Common myeloid progenitor, CD34-positive (primary cell): ENCODE data around the gene MRPL48.

ENCODE experiments used
- CTCF ChIA-PET: fragments of 350-600 bp; sonication (Branson Sonifier 250); formaldehyde crosslinking; loops from one replicate; lab custom pipeline; 2021; ENCODE audit warnings: antibody characterized with exemption; lab: Charles Lee
- POLR2A ChIA-PET: fragments of 350-600 bp; sonication (Branson Sonifier 250); formaldehyde crosslinking; loops from one replicate; lab custom pipeline; 2021; ENCODE audit warnings: antibody characterized with exemption; lab: Charles Lee
- DNase-seq, 3 donors: peaks; one replicate each; pipeline versions ENCODE4 v3.0.0 to v3.0.0-alpha.2; 2013
- H3K27ac ChIP-seq, 2 experiments: 1 replicate in 1 of 2; 2 replicates in 1 of 2; pipeline ENCODE4 v1.7.0; 2013; ENCODE audit warnings: inconsistent platforms in 2 of 2, low read length in 2 of 2, mild to moderate bottlenecking in 2 of 2, low read depth in 1 of 2, moderate library complexity in 1 of 2; ENCODE audit not compliant: severe bottlenecking in 2 of 2, insufficient read depth in 1 of 2, poor library complexity in 1 of 2
- H3K27me3 ChIP-seq, 5 experiments: replicated peaks in 2 of 5; 1 replicate in 3 of 5; 2 replicates in 2 of 5; pipeline versions ENCODE4 v1.6.1 to v1.7.0; 2013; ENCODE audit warnings: low read length in 4 of 5, mild to moderate bottlenecking in 2 of 5, moderate library complexity in 2 of 5, inconsistent platforms in 1 of 5; ENCODE audit not compliant: insufficient read depth in 5 of 5, control insufficient read depth in 4 of 5
- H3K36me3 ChIP-seq, 4 experiments: 1 replicate in 2 of 4; 2 replicates in 2 of 4; pipeline versions ENCODE4 v1.6.1 to v1.7.0; 2013; ENCODE audit warnings: low read length in 3 of 4, control low read depth in 1 of 4, mild to moderate bottlenecking in 1 of 4; ENCODE audit not compliant: control insufficient read depth in 4 of 4, insufficient read depth in 4 of 4
- H3K4me1 ChIP-seq, 4 experiments: 1 replicate in 3 of 4; 2 replicates in 1 of 4; pipeline versions ENCODE4 v1.6.1 to v1.7.1; 2013; ENCODE audit warnings: low read length in 3 of 4, mild to moderate bottlenecking in 3 of 4, control low read depth in 1 of 4, inconsistent platforms in 1 of 4, moderate library complexity in 1 of 4; ENCODE audit not compliant: control insufficient read depth in 4 of 4, insufficient read depth in 4 of 4; ENCODE audit errors: control extremely low read depth in 1 of 4
- H3K4me3 ChIP-seq, 7 experiments: 1 replicate in 4 of 7; 2 replicates in 3 of 7; pipeline versions ENCODE4 v1.5.1 to v1.7.0; 2013; ENCODE audit warnings: mild to moderate bottlenecking in 7 of 7, low read length in 6 of 7, moderate library complexity in 6 of 7, inconsistent platforms in 2 of 7, low read depth in 2 of 7, control low read depth in 1 of 7; ENCODE audit not compliant: insufficient read depth in 4 of 7, control insufficient read depth in 1 of 7; ENCODE audit errors: extremely low read depth in 1 of 7
- H3K9me3 ChIP-seq, 5 experiments: 1 replicate in 4 of 5; 2 replicates in 1 of 5; pipeline versions ENCODE4 v1.6.1 to v1.7.1; 2013; ENCODE audit warnings: low read length in 4 of 5, mild to moderate bottlenecking in 2 of 5, inconsistent platforms in 1 of 5, low read depth in 1 of 5, moderate library complexity in 1 of 5; ENCODE audit not compliant: control insufficient read depth in 4 of 5, insufficient read depth in 2 of 5; ENCODE audit errors: control extremely low read depth in 1 of 5
- WGBS: methylation state at CpG from one replicate; pipeline ENCODE4 v1.1.5; 2013; ENCODE audit not compliant: insufficient coverage; 5-methylcytosine and 5-hydroxymethylcytosine counted together

The MRPL48 gene

DNA sequence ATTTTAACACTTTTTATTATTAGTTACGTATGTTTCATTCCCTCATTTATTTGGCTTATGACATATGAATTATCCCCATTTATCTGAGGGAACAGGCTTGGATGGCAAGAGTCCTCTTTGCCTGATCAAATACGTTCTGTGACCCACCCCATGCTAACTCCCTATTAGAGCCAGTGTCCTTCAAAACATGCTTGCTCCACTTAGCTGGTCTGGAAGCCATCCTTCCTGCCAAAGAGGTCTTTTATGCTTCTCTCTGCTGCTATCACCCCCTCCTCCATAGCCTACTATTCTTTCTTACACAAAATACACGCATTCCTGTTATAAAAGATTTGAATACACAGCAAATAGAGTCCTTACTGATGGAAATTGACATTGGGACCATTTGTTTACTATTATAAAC lies 82.6 kb downstream of the MRPL48 start:
- Histone ChIP-seq H3K4me1 (peaks cover 0 to 3% (median 2%) of the 10 kb centered on the region in 4 experiments), H3K27ac (no peak overlapping the region), H3K36me3 (peaks cover 18 to 45% (median 33%) of the 10 kb centered on the region in 4 experiments), H3K4me3 (no peak overlapping the region), H3K27me3 (no peaks in the 10 kb centered on the region), H3K9me3 (no peaks in the 10 kb centered on the region)
- ChIA-PET CTCF (interaction anchor here (1.5 kb wide), 1 partner anchor 16 kb away, joined by 4 read pairs; no protein-coding TSS in a partner anchor), POLR2A (no interaction called here)
- DNase-seq: no peak
- WGBS: 92% methylated on average over 1 of the region's 3 CpGs

DNA sequence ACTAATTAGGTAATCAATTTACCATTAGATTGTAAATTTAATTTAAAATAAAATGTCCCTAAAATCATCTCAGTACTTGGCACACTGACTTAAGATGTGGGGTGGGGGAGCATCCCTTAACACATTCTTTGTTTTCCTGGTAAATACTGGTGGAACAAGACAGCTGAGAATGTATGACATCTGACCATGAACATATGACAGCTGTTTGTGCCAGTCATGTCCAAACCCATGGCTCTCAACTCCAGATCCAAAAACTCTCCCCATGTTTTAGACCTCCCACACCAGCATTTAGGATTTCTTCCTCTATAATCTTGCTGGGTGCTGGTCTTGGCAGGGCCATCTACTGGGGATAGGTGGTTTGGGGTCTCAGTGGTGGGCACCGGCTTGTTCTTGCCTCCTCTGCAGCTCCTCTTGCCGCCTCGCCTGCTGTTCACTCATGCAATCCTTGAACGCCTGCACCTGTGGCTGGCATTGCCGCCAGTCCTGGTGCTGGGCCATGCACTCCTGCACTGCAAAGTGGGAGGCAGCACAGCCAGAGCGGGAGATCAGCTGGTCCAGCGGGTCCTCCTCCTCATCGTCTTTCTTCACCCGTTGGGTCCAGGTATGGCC lies 85.2 kb downstream of the MRPL48 start:
- 98% methylated on average over 9 of the region's 9 CpGs for WGBS
- ChIA-PET POLR2A (no interaction called here), CTCF (interaction anchor here (0.7 to 1.2 kb wide), 2 partner anchors 17 to 458 kb away, joined by 3 to 4 read pairs; no protein-coding TSS in a partner anchor)
- Histone ChIP-seq H3K27me3 (no peaks in the 10 kb centered on the region), H3K36me3 (peaks cover 18 to 47% (median 32%) of the 10 kb centered on the region in 4 experiments), H3K9me3 (no peaks in the 10 kb centered on the region), H3K4me3 (no peak overlapping the region), H3K27ac (no peak overlapping the region), H3K4me1 (peaks cover 9 to 18% (median 17%) of the 10 kb centered on the region in 4 experiments)
- DNase-seq: no peak

DNA sequence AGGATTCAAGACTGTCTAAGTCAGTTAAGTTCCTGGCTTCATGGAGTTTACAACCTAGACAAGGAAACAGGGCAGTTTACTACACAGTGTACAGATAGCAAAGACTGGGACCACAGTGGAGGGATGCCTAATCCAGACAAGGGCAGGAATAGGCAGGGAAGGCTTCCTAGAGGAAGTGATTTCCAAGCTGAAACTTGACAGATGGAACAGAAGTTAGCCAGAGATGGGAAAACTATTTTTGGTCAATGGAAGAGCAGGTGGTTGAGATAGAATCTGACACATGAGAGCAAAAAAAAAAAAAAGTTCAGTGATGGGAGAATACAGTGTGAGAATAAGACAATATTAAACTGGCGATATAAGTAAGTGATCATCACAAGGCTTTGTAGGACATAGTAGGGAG lies 87.7 kb downstream of the MRPL48 start:
- Histone ChIP-seq H3K4me1 (peaks cover 11 to 18% (median 17%) of the 10 kb centered on the region in 4 experiments), H3K4me3 (peak overlapping the region in 6 of 7 experiments; percentile 84 to 97 (median 90)), H3K36me3 (peaks cover 13 to 36% (median 23%) of the 10 kb centered on the region in 4 experiments), H3K27me3 (no peaks in the 10 kb centered on the region), H3K9me3 (no peaks in the 10 kb centered on the region), H3K27ac (peak overlapping the region in 1 of 2 experiments; percentile 90)
- POLR2A ChIA-PET: no interaction called here
- 100% methylated on average over 1 of the region's 1 CpG for WGBS
- DNase-seq: no peak
- CTCF ChIA-PET: interaction anchor here (1.5 kb wide), 1 partner anchor 9 kb away, joined by 3 read pairs; no protein-coding TSS in a partner anchor

DNA sequence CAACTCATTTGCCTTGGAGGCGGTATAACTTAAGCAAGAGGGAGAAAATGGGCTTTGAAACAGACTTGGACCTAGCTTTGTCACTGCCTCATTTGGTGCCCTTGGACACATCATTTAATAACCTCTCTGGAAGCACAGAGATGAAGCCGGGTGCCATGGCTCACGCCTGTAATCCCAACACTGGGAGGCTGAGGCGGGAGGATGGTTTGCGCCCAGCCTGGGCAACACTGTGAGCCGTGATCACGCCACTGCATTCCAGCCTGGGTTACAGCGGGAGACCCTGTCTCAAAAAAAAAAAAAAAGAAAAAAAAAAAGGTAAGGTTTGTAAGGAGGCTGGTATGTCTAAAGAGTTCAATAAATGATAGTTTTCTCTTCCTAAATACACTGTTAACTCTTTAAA lies 88.2 kb downstream of the MRPL48 start:
- no peak for DNase-seq
- Histone ChIP-seq H3K27me3 (no peaks in the 10 kb centered on the region), H3K4me3 (peak overlapping the region; percentile 5 to 97 (median 87)), H3K4me1 (peaks cover 11 to 18% (median 17%) of the 10 kb centered on the region in 4 experiments), H3K36me3 (peaks cover 11 to 33% (median 20%) of the 10 kb centered on the region in 4 experiments), H3K9me3 (no peaks in the 10 kb centered on the region), H3K27ac (peak overlapping the region; percentile 77 to 90)
- WGBS: 52% methylated on average over 3 of the region's 8 CpGs
- CTCF ChIA-PET: no interaction called here
- POLR2A ChIA-PET: no interaction called here

DNA sequence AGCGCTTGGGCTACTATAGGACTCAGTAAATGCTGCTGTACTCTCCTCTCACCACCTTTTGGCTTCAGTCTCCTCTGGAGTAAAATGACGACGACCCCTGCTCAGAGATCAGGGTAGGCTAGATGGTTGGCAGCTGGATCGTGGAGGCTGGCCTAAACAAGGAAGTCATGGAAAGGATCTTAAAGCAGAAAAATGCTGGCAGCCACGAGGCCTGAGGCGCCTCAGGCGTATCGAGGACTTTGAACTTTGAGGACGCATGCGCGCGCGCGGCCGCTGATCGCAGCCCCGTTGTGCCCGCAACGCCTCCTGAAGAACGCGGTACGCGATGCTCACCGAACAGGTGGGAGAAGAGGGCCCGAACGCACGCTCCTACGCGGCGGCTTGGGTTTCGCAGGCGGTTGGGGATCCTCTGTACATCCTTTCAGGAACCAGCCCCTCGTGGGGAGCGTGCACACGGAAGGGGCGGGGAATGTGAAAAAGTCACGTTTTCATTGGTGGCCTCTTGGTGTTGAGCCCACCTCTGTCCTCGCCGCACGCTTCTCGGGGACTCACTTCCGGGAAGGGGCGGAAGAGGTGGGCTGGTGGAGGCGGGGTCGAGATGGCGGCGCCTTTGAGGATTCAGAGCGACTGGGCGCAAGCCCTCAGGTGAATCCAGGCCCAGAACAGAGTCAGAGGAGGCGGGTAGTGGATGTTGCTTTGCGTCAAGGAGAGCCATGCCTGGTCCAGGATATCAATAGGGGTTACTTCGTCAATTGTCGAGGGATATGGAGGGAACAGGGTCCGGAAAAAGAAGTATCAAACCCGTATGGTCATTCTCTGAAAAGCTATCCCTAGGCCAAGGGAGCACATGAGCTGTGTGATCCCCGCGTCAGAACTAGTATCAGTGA lies 89.0 kb downstream of the MRPL48 start, which contains the start of the genes COA4 and PAAF1:
Gene COA4, minus strand, starts transcription at position 423 of the 887 bp plus-strand sequence. CDS start 3,468 bp downstream, outside the sequence.
Gene PAAF1, plus strand, starts transcription at position 576 of the 887 bp plus-strand sequence. Its CDS starts 23 bp downstream, at position 599.
- POLR2A ChIA-PET: no interaction called here
- CTCF ChIA-PET: interaction anchor here (0.7 kb wide), 1 partner anchor 997 kb away, joined by 3 read pairs; no protein-coding TSS in a partner anchor
- Histone ChIP-seq H3K27ac (peak within 1 kb of the TSS; percentile 77 to 90), H3K9me3 (no peaks in the 10 kb centered on the region), H3K4me3 (peak within 1 kb of the TSS; percentile 66 to 97 (median 87)), H3K27me3 (no peaks in the 10 kb centered on the region), H3K4me1 (peaks cover 11 to 18% (median 17%) of the 10 kb centered on the region in 4 experiments), H3K36me3 (peaks cover 6 to 29% (median 15%) of the 10 kb centered on the region in 4 experiments)
- WGBS: 0% methylated on average over 46 of the region's 57 CpGs
- peak; percentile 97 to 99 (median 99) for DNase-seq

DNA sequence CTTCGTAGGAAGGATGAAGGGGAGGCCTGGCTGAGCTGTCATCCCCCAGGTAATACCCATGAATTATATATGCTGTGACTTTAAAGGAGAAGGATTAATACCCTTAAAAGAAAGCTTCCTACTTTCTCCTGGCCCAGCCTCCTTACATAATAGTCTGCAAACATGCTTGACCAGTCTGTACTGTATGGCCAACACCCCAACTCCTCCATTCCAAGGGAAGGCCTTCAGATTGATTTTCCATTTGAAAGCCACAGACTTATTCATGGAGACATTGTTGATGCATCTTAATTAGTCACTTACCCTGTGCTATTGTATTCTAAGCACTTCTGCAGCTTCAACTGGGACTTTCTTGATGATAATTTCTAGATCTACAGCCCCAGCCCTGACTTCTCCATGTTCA lies 91.1 kb downstream of the MRPL48 start:
- Histone ChIP-seq H3K4me1 (peaks cover 11 to 18% (median 17%) of the 10 kb centered on the region in 4 experiments), H3K36me3 (peaks cover 0 to 11% (median 5%) of the 10 kb centered on the region in 4 experiments), H3K27me3 (no peaks in the 10 kb centered on the region), H3K27ac (no peak overlapping the region), H3K9me3 (no peaks in the 10 kb centered on the region), H3K4me3 (no peak overlapping the region)
- no CpG with 5 or more reads among the region's 1 CpG for WGBS
- CTCF ChIA-PET: interaction anchor here (1.2 kb wide), 1 partner anchor 21 kb away, joined by 5 read pairs; no protein-coding TSS in a partner anchor
- POLR2A ChIA-PET: no interaction called here
- DNase-seq: no peak
